GM19035 (cell line): ENCODE results near the gene APC2.
"Not testable (repeated sequence)": the region's sequence is repeated elsewhere in the genome, so short reads cannot be mapped to it uniquely, and the experiment has no call there.

Source experiments
- ATAC-seq: cut with Tn5 transposase; IDR thresholded peaks from one replicate; pipeline ENCODE4 v1.9.1; 2021; ENCODE audit not compliant: unreplicated experiment

APC2 gene

DNA sequence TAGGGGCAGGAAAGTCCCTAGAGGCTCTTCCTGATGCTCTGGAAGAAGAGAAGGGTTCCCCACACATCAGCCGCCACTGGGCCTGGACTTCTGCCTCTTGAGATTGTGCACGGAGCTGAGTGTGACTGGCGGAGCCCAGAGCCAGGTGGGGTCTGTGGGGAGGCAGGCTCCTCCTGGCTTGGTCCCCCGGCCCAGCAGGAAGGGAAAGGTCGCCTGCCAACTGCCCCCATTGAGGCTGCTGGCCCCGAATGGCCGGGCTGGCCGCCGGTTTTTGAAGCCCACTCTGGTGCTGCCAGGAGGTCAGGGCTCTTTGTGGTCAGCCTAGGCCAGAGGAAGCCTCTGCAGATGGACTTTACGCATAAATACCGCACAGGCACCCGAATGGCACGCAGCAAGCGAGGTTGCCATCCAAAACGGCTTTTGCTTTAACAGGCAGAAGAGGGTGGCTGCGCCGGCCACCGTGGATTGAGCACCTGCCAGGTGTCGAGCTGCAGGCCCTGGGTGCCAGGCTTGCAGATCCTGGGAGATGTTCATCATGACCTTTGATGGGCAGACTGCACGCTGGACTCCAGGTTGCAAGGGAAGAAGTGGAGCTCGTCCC lies 37.5 kb upstream of the APC2 start:
- no peak for ATAC-seq

DNA sequence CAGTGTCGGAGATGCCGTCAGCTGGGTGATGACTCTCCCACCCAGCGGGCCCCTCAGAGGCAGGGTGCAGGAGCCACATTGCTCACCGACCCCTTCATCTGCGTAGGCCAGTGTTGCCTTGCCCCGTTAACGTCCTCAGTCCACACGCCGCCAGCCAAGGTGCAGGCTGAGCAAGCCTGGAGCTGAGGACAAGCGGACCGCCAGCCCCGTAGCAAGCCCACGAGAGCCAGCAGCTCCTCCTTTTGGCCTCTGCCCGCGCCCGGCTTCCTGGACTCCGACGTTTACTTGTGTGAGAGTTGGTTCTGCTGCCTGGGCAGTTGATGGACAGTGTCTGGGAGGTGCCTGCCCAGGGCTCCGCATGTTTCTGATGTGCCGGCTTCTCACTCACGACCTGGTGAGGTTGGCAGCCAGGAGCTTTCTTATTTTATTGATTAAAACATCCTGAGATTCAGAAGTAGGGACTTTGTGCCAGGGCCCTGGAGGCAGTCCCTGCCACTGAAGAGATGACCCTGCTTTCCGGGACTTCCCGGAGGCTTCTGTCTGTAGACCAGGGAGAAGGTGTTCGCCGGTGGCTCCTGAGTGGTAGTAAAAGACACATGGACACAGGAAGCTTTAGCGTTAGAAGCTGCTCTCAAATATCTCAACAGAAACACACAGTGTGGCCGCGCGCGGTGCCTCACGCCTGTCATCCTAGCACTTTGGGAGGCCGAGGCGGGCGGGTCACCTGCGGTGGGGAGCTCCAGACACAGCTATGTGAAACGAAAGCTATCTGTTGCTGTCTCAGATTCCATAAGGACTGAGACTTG lies 36.7 kb upstream of the APC2 start:
- ATAC-seq = no peak

DNA sequence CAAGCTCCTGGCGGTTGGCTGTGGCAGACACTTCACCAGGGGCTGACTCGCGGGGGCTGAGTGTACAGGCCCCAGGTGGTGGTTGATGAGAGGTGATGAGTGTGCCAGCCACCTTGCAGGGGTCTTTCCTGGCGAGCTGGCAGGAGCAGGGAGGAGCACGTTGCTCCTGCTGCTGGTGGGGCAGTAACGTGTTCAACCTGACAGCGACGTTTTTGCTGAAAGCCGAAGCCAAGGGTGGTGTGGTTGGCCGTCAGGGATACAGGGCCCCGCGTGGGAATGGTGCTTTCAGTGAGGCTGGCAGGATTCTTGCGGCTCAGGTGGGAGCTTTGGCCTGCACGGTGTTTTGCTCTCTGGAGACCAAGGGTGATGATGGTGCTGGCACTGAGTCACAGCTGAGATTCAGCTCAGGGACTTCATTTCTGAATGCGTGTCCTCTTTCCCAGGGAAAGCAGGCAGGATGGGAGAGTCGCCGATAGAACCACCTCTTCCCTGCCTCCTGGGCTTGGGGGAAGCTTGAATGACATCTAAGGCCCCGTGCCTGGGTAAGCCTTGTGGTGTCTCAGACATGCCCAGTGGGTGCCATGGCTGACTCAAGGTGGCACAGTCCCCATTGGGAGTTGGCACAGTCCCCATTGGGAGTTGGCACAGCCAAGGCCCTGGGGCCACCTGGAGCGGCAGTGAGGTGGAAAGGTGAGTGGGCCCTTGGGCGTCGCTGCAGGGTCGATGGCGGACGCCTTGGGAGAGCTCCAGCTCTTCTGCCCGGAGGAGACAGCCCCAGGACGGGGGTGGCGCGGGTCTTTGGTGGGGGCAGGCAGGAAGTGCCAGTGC lies 33.7 kb upstream of the APC2 start:
- ATAC-seq = no peak

DNA sequence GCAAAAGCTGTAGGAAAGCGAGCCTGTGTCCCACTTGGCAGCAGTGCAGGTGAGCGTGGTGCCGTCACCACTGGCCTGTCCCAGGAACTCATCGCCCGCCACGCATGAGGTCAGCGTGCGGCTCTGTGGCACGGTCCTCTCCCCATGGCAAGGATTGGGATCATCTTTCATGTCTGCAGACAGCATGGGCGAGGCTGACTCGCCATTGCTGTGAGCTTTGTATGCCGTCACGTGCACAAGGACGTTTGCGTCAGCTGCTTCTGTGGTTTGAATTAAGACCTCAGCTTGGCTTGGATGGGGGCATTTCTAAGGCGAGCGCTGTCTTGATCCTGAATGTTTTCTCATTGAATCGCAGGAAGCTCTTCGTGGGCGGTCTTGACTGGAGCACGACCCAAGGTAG lies 32.8 kb upstream of the APC2 start:
- no peak for ATAC-seq

DNA sequence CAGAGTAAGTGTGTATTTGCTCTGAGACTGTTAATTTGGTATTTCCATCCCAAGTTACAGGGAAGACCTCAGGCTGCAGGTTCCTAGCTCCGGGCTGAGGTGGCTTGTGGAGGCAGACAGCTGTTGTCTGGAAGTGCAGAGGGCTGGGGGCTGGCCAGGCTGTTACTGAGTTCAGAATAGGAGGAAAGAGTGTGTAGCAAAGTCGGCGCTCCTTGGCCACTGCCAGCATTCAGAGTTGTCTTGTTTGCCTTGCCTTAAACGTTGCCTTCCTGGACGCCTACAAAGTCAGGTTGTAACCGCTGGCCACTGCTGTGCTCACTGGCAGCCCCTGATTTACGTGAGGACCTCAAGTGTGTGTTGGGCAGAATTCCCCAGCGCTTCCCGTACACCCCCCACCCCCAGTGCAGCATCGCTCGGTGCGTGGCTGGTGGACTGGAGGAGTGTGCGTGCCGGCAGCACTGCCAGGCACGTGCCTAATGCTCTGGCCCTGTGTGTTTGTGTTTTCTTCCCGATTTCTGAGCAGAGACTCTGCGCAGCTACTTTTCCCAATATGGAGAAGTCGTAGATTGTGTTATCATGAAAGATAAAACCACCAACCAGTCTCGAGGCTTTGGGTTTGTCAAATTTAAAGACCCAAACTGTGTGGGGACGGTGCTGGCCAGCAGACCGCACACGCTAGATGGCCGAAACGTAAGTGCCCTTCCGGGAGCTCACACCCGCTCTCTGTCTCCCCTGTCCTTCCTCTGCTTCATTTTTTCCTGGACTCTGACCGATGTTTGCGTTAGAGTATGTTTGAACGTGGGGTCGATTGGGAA lies 32.0 kb upstream of the APC2 start:
- no peak for ATAC-seq

DNA sequence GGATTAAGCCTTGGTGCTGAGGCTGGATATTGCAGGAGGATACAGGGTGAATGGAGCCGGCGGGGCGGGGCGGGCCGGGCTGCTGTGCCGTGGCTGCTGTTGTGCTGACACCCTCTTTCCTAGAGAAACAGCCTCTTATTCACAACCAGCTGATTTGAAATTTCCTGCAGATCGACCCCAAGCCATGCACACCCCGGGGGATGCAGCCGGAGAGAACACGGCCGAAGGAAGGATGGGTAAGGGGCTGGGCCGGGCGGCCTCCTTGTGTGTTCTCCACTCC lies 31.5 kb upstream of the APC2 start:
- ATAC-seq = no peak

DNA sequence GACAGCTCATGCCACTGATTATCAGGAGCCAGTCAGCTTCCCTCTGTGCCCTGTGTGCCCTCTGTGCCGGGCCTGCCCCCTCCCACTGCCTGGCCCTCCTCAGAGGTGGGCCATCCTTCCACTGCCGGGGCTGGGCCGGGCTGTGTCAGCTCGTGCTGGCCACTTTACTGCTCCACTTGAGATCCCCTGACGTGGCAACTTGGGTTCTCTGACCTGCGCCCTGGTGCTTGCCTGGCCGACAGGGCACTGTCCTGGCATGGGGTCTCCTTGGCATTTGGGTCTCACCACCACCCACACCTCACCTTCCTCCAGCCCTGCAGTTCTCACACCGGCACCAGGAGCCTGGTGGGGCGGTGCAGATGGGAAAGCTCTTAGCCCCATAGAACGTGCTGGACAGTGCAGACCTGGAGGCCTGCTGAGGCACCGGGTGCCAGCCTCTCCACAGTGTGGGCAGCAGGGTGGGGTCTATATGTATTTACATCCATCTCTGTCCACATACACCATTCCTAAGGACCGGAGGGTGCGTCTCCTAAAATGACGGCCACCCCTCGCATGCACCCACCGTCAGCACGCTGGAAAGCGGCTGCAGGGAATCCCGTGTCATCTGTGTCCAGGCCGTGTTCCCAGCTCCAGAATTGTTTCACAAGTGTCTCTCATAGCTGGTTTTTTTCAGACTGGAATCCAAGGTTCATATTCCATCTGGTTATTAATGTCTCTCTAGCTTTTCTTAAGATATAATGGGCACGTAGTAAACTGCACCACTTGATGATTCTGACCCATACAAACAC lies 30.8 kb upstream of the APC2 start:
- no peak for ATAC-seq

DNA sequence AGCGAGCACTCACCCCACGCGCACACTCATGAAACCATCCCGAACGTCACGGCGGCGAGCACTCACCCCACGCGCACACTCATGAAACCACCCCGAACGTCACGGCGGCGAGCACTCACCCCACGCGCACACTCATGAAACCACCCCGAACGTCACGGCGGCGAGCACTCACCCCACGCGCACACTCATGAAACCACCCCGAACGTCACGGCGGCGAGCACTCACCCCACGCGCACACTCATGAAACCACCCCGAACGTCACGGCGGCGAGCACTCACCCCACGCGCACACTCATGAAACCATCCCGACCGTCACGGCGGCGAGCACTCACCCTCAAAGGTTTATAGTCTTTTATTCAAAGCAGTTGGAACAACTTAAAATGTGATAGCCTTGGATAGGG lies 29.8 kb upstream of the APC2 start:
- not testable (repeated sequence) for ATAC-seq

DNA sequence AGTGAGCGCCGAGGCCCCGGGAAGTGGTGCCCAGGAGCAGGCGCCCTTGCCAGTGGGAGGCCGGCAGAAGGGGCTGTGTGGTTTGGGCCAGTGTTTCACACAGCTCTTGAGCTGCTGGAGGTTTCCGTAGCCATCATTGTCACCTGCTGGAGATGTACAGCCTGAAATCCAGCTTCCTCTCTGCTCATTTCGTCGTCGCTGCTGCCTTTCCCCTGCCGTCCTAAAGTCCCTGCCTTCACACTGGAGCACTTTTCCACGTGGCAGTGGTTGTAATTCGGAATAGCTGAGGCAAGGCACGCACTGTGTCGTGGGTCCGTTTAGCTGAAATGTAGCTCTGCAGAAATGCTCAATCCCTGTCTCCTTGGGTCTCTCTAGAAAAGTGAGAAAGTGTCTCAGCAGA lies 29.3 kb upstream of the APC2 start:
- no peak for ATAC-seq

DNA sequence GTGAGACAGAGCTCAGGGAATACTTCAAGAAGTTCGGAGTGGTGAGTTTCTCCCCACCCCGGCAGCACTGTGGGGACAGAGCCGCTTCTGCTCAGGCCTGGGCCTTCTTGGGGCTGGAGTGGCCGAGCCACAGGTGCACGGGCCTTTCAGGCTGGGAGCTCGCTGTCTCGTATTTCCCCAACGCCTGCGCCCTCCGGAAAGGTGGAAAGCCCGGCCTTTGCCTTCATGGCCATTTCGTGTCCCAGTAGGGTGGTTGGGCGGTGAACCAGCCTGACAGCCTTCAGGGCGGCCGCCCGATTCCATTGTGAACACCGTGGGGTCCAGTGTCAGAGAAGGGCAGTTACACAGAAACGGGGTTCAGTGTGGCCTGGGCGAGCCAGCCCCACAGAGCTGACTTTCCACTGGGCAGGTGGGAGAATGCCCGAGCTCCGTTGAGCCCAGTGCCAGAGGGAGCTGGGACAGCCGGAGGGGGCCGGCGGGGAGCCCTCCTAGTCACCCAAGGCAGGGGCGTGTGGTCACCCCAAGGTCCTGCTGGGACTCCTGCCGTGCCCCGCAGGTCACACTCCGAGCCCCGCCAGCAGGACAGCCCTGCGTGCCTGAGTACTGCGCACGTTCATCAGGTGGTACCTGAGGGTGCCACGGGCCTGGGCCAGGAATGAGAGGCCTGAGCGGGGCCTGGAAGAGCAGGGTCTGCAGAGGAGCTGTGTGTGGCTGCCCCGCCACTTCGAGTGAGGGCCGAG lies 28.5 kb upstream of the APC2 start:
- no peak for ATAC-seq

DNA sequence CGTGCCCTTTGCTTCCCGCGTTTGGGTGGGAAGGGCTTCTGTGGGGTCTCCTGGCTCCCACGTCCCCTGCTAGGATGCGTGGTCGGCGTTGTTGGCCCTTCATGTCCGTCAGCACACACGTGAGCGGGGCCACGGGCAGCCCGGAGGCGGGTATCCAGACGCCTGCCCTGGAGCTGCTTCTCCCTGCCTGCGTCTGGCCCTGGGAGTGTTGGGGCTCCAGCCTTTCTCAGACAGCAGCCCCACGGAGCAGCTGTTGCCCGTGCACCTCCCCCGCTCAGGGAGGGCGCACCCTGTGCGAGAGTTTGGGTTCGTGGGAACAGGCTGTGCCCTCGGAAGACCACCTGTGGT lies 28.0 kb upstream of the APC2 start:
- no peak for ATAC-seq

DNA sequence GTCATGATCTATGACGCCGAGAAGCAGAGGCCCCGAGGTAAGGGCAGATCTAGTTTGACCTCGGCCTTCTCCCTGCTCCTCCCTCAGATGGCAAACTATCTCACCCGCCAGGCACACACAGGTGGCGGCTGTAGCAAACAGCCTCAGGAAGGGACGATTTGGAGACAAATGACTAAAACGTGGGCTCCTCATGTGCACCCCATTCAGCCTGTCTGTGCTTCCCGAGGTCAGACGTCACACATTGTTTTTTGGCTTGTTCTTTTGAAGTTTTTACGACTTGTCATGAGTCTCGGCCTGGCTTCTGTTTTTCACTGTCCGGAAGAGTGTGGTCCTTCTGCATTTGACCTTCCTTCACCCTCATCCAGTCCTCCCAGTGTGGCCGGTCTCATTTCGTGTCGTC lies 27.6 kb upstream of the APC2 start:
- no peak for ATAC-seq

DNA sequence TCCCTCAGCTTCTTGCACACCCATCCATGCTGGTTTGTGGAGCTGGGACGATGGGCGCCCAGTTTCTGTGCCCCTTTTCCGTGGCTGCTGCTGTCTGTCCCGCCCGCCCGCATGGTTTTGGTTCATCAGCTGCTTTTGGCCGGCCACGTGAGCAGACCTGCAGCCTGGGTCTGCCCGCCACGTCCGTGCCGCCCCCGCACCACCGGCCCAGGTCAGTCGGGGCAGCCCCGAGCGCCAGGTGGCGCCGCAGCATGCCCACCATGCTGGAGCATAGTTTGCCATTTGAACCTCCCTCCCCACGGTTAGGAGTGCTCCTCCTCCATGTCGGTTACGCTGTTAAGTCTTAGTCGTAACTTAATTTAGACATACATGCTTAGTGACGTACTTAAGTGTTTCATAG lies 27.0 kb upstream of the APC2 start:
- ATAC-seq = no peak

DNA sequence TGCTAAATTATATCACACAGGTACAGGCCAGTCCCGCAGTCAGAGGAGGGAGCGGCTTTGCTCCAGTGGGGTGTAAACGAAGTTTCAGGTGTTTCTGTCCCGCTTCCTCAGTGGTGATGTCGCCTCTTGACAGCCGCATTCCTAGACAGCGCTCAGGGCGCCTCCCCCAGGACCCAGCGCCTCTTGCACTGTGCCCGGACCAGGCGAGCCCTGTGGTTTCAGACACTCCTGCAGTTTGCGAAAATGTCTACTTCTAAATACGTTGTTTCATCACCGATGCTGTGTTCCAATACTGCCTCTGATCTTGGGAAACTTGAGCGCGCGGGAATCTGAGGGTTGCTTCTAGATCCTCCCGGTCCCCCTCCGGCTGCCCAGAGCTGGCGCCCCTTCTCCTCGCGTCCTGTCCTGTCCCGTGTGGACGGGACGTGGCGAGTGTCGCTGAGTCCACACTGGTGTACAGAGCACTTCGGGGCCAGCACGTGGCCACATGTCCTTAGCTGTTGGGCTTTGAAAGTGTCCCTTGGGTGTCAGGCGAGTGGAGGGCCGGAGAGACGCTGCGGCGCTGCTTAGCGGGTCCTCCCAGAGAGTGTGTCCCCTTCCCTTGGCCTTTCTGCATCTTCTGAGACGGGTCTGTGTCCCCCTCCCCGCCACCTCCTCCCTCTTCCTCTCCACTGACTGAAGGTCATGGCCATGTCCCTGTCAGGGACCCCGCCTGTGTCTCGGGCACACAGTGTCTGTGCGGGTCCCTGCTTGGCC lies 26.3 kb upstream of the APC2 start:
- no peak for ATAC-seq

DNA sequence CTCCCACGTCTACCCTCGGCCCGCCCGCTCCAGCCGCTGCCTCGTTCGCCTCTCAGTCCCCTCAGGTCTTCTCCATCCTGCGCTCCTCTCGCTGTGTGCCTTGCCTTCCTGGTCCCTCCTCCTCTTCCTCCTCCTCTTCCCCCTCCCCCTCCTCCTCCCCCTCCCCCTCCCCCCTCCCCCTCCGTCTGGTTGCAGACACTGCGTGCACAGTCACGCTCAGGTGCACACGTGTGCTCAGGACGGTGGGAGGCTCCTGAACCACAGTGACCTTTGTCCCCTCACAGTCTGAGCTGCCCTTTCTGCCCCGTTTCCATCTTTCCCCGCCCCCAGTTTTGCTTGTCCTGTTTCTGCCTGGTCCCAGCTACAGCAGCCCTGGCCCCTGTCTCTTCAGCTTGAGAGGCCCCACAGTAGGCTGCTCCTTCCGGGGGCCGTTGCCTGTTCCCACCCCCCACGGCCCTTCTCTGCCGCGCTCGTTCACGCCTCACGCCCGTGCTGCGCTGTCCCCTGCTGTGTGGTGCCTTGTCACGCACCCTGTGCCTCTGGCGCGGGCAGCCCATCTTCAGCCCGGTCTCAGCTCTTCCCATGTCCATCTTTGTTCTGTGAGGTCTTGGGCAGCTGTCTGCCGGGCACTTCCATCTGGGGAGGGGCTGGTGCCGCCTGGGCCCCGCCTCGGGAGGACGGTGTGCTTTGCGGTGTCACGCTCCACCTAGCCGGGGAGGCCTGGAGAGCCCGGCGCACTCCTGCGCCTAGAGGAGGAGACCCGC lies 25.5 kb upstream of the APC2 start:
- no peak for ATAC-seq

DNA sequence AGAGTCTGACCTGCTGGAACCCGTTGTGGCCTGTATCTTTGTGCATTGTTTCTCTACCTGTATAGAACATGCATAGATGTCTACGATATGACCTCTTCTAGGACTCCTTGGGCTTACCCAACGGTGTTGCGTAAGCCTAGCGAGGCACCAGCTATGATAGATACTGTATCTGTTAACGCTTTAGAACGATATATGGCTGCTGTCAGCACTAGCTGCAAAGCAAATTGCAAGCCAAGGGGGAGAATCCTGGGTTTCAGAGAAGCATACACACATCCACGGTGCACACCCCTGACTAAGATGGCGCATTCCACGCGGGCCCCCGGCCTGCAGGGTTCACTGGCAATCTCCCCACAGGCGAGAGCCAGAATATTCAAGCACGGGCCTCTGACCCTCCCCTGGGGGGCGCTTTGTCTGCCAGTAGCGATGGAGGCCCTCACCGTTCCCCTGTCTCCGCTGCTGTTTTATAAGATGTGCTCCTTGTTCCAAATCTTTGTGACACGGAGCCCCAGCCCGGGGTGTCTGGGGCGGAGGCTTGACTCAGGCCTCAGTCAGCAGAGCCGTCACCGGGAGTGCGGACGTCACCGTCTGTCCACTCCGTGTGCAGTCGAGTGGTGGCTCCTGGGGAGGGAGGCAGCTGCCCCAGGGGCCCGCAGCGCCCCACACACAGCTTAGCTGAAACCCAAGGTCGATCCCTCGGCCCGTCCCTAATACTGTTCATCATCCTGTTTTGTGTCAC lies 24.7 kb upstream of the APC2 start:
- no peak for ATAC-seq

DNA sequence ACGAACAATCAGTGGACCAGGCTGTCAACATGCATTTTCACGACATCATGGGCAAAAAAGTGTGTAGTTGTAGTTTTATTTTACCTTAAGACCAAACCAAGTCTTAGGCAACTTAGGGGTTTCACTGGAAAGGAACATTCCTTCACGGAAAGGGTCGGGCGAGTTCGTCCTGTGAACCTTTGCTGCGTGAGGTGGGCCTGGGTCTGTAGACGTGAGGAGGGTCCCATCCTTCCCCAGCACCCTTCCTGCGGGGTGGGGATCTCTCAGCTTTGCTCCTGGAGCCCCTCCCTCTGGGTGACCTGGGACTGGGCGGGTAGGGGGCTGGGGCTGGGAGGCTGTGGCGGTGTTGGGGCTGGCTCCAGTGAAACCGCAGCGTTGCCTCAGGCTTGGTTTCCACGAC lies 24.0 kb upstream of the APC2 start:
- no peak for ATAC-seq

DNA sequence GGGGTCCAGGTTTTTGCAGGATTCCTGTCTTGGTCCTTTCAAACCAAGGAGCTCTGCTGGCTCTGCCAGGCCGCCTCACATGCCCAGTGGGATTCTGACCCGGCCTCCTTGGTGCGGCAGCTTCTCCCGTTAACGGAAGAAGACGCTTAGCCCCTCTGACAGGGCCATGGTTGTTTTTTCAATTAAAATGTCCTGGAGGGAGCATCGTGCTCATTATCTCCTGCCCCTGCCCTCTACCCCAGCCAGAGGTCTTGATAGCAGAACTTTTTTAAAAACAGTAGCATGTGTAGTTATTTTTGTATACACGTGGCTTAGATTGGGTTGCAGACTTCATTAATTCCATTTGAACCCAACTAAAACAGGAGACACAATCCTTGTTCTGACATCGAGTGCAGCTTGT lies 23.2 kb upstream of the APC2 start:
- no peak for ATAC-seq
